WI38 (cell line): ENCODE results near the gene DOCK11.
"Not testable (repeated sequence)": the region's sequence is repeated elsewhere in the genome, so short reads cannot be mapped to it uniquely, and the experiment has no call there.

Experiments used
- H3K4me3 ChIP-seq: 2 replicates; pipeline ENCODE4 v1.5.1; 2011; ENCODE audit warnings: low read depth, mild to moderate bottlenecking, control low read depth, low read length
- TF ChIP-seq, protein P1 (sequence below): IDR thresholded peaks from 2 replicates; pipeline ENCODE4 v1.5.1; 2012; ENCODE audit warnings: low read depth, mild to moderate bottlenecking, control low read depth, low read length

The DOCK11 gene

DNA sequence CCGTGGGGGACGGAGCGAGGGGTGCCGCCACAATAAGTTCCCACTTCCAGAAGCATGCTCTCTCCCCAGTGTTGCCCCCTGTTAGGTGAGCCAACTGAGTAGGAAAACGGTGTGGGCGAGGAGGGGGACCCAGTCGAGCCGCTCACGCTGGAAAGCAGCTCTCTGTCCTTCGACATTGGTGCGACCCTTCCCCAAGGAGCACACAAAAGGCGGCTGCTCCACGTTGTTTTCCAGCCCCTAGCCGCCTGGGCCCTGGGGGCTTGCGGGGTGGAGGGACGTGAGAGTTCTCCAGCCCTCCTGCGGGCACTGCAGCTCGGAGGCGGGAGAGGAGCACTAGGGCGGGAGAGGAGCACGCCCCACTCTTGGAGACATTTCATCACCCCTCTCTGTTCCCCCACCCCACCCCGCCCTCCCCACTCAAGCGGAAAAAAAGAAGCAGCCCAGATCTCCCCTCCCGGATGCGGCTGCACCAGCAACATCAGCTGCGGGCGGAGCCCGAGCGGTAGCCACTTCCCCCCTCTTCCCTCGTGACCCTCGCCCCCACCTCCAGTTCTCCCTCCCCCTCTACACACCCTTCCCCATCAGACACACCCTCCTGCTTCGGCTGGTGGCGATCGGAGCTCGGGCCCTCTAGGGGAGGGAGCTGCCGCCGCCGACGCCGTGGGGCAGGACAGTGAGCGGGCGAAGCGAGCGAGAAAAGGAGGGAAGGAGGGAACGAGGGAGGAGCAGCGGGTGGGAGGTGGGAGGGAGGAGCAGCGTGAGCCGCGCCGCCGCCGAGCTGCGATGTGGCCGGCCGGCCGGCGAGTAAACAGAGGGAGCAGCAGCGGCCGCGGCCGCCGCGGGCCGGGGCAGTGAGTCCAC lies at the start of gene DOCK11:
Gene DOCK11 (plus strand): TSS at position 755 of the 861 bp plus-strand sequence. CDS start 157 bp downstream, outside the sequence.
- peak within 1 kb of the TSS; percentile 75 for H3K4me3 ChIP-seq
- TF ChIP-seq, protein P1, sequence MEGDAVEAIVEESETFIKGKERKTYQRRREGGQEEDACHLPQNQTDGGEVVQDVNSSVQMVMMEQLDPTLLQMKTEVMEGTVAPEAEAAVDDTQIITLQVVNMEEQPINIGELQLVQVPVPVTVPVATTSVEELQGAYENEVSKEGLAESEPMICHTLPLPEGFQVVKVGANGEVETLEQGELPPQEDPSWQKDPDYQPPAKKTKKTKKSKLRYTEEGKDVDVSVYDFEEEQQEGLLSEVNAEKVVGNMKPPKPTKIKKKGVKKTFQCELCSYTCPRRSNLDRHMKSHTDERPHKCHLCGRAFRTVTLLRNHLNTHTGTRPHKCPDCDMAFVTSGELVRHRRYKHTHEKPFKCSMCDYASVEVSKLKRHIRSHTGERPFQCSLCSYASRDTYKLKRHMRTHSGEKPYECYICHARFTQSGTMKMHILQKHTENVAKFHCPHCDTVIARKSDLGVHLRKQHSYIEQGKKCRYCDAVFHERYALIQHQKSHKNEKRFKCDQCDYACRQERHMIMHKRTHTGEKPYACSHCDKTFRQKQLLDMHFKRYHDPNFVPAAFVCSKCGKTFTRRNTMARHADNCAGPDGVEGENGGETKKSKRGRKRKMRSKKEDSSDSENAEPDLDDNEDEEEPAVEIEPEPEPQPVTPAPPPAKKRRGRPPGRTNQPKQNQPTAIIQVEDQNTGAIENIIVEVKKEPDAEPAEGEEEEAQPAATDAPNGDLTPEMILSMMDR = no peak

DNA sequence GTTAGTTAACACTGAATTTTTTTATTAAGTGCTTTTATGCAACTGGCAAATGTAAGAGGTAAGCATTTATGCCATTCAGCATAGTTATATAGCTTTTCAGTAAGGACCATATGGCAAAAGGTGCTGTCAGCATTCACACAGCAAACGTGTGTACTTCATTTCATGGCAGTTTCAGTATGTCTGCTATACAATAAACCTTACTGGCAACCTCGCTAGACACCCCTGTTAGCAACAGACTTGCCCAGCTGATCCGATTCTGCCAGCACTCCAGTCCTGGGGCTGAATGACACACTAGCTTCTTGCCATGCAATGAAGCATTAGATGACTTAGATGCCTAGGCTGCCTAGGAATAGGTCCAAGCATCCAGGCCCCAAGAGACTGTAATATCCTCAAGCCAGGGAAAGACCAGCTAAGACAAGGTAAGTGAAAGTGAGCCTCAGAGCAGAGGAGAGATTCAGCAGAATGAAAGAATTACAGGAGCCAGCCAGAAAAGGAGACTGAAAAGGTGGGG lies 47.3 kb upstream of the DOCK11 start:
- H3K4me3 ChIP-seq = no peak overlapping the region
- TF ChIP-seq, protein P1 = no peak

DNA sequence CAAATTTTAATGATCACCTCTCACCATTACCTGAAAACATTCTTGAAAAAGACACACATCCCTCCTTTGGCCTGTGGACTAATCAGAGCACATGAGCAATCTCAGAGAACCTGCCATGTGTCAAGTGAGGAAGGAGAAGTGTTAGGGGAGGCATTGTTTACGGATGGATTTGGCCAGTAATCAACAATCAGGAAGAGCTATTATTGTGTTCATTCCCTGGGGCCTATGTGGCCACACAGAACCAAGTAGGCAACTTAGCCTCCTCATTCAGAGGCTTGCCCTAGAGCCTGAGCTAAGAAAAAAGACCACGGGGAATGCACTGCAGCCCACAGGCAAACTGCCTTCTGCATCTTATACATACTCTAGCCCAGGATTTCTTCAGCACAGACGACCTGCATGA lies 40.6 kb upstream of the DOCK11 start:
- TF ChIP-seq, protein P1 = no peak
- H3K4me3 ChIP-seq = no peak overlapping the region

DNA sequence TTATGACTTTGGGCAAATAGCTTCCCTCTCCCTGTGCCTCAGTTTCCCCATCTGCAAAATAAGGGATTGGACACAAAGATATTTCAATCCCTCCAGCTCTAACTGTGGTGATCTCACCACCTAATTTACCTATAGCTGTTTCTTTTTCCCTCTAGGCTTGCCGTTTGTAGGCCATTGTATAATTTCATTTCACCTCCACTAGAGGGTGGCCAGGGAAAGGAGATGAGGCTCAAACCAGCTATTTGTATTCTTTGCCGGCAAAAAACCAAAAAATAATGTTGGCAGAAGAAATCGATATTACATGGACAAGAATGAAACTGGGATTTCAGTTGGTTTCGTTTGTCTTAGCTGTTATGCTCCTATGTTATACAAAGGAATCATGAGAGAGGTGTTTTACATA lies 36.1 kb upstream of the DOCK11 start:
- TF ChIP-seq, protein P1 = peak; percentile 45
- no peak overlapping the region for H3K4me3 ChIP-seq

DNA sequence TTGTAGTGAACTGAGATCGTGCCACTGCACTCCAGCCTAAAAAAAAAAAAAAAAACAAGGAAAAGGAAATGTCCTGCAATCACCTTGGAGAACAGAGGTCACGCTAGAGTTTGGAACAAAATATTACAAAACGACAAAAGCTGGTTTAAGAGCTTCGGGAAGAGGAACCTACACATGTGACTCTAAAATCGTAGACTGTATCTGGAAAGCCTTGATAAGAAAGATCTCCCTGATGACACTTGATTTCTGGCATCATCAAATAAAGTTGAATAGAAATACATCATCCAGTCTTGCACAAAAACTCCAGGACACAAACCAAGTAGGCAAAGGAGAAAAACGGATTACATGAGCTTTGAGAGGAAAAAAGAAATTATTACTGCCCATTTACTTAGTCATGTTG lies 31.1 kb upstream of the DOCK11 start:
- no peak overlapping the region for H3K4me3 ChIP-seq
- TF ChIP-seq, protein P1 = no peak

DNA sequence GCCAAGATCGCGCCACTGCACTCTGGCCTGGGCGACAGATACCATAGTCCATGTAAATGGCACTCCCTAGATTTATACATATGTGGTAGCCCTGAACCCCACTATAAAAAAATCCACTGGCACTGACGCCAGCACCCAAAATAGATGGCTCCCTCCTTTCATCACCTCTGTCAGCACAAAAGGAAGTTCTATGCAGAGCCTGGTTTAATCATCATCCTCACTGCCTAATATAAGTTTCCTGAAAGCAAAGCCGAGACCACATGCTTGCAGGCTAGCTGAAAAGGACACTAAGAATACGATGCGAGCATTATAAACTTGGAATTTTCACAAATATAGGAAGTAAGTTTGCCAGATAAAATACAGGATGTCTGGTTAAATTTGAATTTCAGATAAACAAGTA lies 27.5 kb upstream of the DOCK11 start:
- no peak overlapping the region for H3K4me3 ChIP-seq
- TF ChIP-seq, protein P1 = no peak

DNA sequence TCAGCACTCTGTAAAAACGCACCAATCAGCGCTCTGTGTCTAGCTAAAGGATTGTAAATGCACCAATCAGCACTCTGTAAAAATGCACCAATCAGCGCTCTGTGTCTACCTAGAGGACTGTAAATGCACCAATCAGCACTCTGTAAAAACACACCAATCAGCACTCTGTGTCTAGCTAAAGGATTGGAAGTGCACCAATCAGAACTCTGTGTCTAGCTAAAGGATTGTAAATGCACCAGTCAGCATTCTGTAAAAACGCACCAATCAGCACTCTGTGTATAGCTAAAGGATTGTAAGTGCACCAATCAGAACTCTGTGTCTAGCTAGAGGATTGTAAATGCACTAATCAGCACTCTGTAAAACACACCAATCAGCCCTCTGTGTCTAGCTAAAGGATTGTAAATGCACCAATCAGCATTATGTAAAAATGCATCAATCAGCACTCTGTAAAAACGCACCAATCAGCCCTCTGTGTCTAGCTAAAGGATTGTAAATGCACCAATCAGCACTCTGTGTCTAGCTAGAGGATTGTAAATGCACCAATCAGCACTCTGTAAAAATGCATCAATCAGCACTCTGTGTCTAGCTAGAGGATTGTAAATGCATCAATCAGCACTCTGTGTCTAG lies 24.8 kb upstream of the DOCK11 start:
- not testable (repeated sequence) for H3K4me3 ChIP-seq
